Measurements from ENCODE around the gene OR51B4. TPM values are rescaled to one million over a fixed set of nuclear protein-coding genes. Genes with fewer than 3 reads are reported as not detected.

OR51B4 gene
- total RNA-seq, 1 experiment from 2014 or later: 43.7 TPM

DNA sequence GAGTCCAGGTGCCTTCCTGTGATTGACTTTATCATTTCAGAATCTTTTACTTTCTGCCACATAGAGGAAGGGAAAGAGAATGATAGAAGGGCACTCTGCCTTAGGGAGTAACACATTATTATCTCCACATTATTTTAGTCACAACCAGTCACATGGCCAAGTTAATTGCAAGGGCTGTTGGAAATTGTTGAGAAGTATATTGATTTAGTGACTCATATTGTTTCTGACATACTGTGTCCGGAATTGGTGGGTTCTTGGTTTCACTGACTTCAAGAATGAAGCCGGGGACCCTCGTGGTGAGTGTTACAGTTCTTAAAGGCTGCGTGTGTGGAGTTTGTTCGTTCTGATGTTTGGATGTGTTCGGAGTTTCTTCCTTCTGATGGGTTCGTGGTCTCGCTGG lies 8.7 kb downstream of the OR51B4 start:
- Histone ChIP-seq H3K27me3 (ENCODE audit: insufficient read depth, low read length) (no peaks in the 10 kb centered on the region), H3K79me2 (ENCODE audit: insufficient read depth, low read length) (no peaks in the 10 kb centered on the region), H4K20me1 (ENCODE audit: insufficient read depth) (no peaks in the 10 kb centered on the region; the same call in 1 of the 2 replicates), H3K4me3 (replicated peaks in 1 of 2; ENCODE audit: low read depth in 1 of 2, low read length in 2 of 2) (no peak overlapping the region), H3K36me3 (ENCODE audit: control insufficient read depth in 1 of 2, insufficient read depth in 2 of 2, low read length in 2 of 2) (peaks cover 0 to 3% of the 10 kb centered on the region in 2 experiments; a peak in 1 of 4 replicates), H3K4me1 (ENCODE audit: control insufficient read depth in 1 of 2, insufficient read depth in 2 of 2, low read length in 2 of 2) (peaks cover 0 to 5% of the 10 kb centered on the region in 2 experiments; a peak in 1 of 4 replicates), H3K4me2 (ENCODE audit: low read length) (no peak overlapping the region), H3K27ac (ENCODE audit: low read depth, low read length) (no peak overlapping the region), H3K9me2 (ENCODE audit: insufficient read depth) (no peaks in the 10 kb centered on the region), H2AFZ (ENCODE audit: low read depth, low read length, poor library complexity, severe bottlenecking) (no peak overlapping the region), H3K9me3 (ENCODE audit: control insufficient read depth in 1 of 2, insufficient read depth in 1 of 2, low read depth in 1 of 2, low read length in 2 of 2) (no peaks in the 10 kb centered on the region), H3K9ac (ENCODE audit: low read length) (no peak overlapping the region)
- ATAC-seq (no peak), DNase-seq (ENCODE audit: low read depth, low spot score) (no peak)
- BruUV-seq (replicated peaks): no TSS peak
- RAD21 ChIA-PET (ENCODE audit: low non-redundant PET in 1 of 2, low total read pairs in 2 of 2, uncharacterized antibody in 2 of 2, unreplicated experiment in 2 of 2): no interaction called here
- intact Hi-C loops (cut with micrococcal nuclease): loop anchor here (5.0 kb wide), 3 partner anchors 171 to 666 kb away; partner anchors contain the start of gene OR52N2
- no peak for TF ChIP-seq REST (IDR thresholded peaks at IDR 0.05; ENCODE audit: low read depth)
- no peak for TF ChIP-seq EZH2 (IDR thresholded peaks at IDR 0.05)
- TF ChIP-seq TCF7L2 (IDR thresholded peaks at IDR 0.05; ENCODE audit: borderline replicate concordance, extremely low read depth, insufficient read depth, insufficient read length): no peak
- TF ChIP-seq SRF (IDR thresholded peaks at IDR 0.05; ENCODE audit: low read depth): no peak
- TF ChIP-seq POLR2AphosphoS5 (IDR thresholded peaks at IDR 0.05; ENCODE audit: low read depth, low read length): no peak
- no peak for TF ChIP-seq YY1 (IDR thresholded peaks at IDR 0.05; ENCODE audit: extremely low read depth, insufficient replicate concordance, low read depth, low read length)
- TF ChIP-seq SIN3A (IDR thresholded peaks at IDR 0.05; ENCODE audit: low read depth): no peak
- no peak for TF ChIP-seq CTCF (IDR thresholded peaks at IDR 0.05 in 2 of 3, conservative IDR thresholded peaks at IDR 0.05 in 1 of 3; ENCODE audit: borderline replicate concordance in 1 of 3, insufficient read depth in 1 of 3, low read depth in 2 of 3, low read length in 2 of 3)
- CTCF ChIA-PET: no interaction called here
- POLR2A ChIA-PET: no interaction called here
